ENCODE data around the gene MSS51. TPM values are rescaled to one million over a fixed set of nuclear protein-coding genes. Genes with fewer than 3 reads are reported as not detected.

MSS51 gene
- total RNA-seq, 1 donor from 2014 or later = 3.5 TPM

- intact Hi-C loops (cut with DNase I) = no loop called here
- no peak for DNase-seq (ENCODE audit: missing footprints)
- ATAC-seq = no peak
Observed at GRCh38 chr10:73376679-73377078, 56.7 kb downstream of the MSS51 start.

Other genes with a start within 250 kb of the MSS51 start
- gene DNAJC9, start 186.3 kb downstream of the MSS51 start, total RNA-seq = 8.5 TPM
- gene MRPS16, start 180.9 kb downstream of the MSS51 start, total RNA-seq = 106 TPM
- 1.4 TPM for gene CFAP70, start 74.7 kb downstream of the MSS51 start, total RNA-seq
- gene ANXA7, start 19.5 kb downstream of the MSS51 start, total RNA-seq = 113 TPM
- 62.9 TPM for gene PPP3CB, start 62.5 kb upstream of the MSS51 start, total RNA-seq
- 29.7 TPM for gene USP54, start 157.8 kb upstream of the MSS51 start, total RNA-seq
- gene MYOZ1, start 207.9 kb upstream of the MSS51 start, total RNA-seq = 0.51 TPM
- 232 TPM for gene SYNPO2L, start 222.5 kb upstream of the MSS51 start, total RNA-seq

Data from Right ventricle myocardium inferior (tissue), 1 donor.